ENCODE measurements around the gene TCP11.

Gene TCP11

DNA sequence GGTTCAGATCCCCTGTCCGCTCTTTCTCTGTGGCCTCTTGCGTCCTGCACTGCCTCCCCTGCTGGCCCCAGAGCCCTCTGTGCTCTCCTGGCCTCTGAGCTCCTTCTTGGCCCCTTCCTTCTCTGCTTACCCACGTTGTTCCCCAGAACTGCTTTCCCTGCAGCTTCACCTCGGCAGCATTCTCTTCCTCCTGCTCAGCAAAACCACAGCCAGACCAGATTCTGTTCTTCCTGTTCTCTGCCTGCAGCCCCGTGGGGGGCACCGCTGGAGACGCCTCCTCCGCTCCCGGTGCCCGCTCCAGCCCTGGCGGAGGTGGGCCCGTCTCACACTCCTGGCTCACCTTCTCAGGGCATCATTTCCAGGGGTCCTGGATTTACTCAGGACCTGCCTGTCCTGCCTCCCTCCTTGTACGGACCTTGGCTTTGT is 59.7 kb downstream of the TCP11 start:
- TF ChIP-seq, protein P1, sequence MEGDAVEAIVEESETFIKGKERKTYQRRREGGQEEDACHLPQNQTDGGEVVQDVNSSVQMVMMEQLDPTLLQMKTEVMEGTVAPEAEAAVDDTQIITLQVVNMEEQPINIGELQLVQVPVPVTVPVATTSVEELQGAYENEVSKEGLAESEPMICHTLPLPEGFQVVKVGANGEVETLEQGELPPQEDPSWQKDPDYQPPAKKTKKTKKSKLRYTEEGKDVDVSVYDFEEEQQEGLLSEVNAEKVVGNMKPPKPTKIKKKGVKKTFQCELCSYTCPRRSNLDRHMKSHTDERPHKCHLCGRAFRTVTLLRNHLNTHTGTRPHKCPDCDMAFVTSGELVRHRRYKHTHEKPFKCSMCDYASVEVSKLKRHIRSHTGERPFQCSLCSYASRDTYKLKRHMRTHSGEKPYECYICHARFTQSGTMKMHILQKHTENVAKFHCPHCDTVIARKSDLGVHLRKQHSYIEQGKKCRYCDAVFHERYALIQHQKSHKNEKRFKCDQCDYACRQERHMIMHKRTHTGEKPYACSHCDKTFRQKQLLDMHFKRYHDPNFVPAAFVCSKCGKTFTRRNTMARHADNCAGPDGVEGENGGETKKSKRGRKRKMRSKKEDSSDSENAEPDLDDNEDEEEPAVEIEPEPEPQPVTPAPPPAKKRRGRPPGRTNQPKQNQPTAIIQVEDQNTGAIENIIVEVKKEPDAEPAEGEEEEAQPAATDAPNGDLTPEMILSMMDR (IDR thresholded peaks at IDR 0.05), result no peak
- peak overlapping the region in 1 of 2 donors; percentile 42 for H3K27ac ChIP-seq
- DNase-seq (ENCODE audit: low spot score), result peak; percentile 68
- no peak overlapping the region for H3K4me3 ChIP-seq

DNA sequence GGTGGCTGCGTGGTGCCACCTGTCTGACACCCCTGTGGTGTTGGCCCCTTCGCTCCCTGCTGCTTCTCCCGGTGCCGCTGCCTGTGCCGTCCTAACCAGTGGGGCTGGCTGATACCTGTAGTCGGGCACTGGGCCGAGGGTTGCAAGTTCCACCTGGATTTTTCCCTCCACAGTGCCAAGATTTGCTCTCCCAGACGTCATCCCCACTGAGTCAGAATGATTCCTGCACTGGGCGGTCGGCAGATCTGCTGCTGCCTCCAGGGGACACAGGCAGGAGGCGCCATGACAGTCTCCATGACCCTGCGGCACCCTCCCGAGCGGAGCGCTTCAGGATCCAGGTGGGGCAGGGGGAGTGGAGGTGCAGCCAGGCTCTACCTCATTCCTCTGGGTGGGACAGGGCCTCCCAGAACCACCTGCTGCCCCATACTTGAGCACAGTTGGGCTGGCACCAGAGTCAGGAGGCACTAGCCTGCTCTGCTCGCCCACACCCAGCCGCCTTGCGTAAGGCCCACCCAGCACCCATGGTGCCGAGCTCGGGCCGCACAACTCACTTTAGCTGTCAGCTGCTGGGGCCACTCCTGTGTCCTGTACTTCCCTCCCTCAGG is 60.2 kb downstream of the TCP11 start:
- Histone ChIP-seq H3K4me3 (no peak overlapping the region), H3K27ac (peak overlapping the region in 1 of 2 donors; percentile 42)
- TF ChIP-seq, protein P1 (IDR thresholded peaks at IDR 0.05), result no peak
- peak; percentile 70 for DNase-seq (ENCODE audit: low spot score)

DNA sequence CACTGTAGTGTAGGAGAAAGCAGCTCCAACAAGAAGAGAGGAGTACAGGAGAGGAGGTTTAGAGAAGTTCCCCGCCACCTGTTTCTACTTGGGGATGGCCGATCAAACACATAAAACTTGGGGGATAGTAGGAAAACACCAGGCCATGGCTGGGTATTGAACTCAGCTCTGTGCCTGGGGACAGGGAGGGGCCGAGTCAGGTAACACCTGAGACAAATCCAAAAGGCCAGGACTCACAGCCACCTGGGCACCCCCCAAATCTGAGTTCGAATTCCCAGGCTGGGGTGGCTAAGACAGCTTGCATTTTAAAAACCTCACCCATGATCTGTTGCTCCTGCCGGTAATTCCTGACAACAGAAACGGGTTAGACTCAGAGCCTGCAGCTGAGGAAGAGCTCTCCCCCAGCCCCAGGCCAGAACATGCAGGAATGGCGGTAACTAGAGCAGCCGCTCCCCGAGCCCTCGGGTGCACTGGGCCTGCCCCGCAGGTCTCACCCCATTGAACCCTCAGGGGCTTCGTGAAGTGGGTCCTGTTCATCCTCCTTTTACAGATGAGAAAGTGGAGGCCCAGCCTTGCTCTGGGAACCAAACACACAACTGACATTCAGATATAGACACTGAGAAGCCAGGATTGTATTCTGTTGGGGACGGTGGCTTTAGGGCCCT is 61.0 kb downstream of the TCP11 start:
- TF ChIP-seq, protein P1 (IDR thresholded peaks at IDR 0.05), result no peak
- no peak overlapping the region for H3K27ac ChIP-seq
- no peak overlapping the region for H3K4me3 ChIP-seq
- peak; percentile 52 for DNase-seq (ENCODE audit: low spot score)

DNA sequence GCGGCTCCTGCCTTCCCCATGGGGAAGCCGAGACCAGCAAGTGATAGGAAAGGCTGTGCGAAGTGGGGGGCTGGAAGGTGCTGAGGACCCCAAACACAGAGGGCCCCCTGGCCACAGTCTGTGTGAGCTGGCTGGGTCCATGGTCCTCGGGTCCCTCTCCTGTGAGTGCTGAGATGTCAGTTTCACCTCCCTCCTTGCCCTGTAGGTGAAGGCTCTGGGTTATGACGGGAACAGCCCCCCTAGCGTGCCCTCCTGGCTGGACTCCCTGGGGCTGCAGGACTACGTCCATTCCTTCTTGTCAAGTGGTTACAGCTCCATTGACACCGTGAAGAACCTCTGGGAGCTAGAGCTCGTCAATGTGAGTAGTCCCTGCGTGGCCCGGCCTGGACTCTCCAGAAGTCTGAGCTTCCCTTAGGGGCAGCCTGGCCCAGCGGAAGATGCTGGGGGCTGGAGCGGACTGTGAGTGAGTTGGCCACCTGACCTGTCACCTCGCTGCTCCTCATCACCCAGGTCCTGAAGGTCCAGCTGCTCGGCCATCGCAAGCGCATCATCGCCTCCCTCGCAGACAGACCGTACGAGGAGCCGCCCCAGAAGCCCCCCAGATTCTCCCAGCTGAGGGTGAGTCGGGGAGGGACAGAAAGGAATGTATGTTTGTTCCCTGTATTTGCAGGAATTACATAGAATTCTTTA is 61.7 kb downstream of the TCP11 start:
- peak; percentile 58 for DNase-seq (ENCODE audit: low spot score)
- TF ChIP-seq, protein P1 (IDR thresholded peaks at IDR 0.05), result no peak
- Histone ChIP-seq H3K27ac (no peak overlapping the region), H3K4me3 (no peak overlapping the region)

DNA sequence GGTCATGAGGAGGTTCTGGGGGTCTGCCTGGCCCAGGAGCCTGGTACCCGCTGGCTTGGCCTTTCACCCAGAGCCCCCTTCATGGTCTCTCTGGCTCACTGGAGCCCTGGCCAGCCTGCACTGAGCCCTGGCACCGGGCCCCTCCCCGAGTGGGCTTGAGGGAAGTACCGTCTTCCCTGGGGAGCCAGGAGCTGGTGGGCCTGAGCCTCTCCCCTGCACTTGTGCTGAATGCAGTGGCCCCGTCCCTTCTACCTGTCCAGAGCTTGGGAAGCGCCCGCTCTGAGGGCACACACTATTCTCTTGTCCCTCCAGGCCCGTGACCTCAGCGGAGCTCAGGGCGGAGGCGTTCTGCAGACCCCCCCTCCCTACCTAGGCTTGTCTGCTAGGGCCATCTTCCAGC is 62.2 kb downstream of the TCP11 start:
- no peak for DNase-seq (ENCODE audit: low spot score)
- Histone ChIP-seq H3K4me3 (no peak overlapping the region), H3K27ac (no peak overlapping the region)

DNA sequence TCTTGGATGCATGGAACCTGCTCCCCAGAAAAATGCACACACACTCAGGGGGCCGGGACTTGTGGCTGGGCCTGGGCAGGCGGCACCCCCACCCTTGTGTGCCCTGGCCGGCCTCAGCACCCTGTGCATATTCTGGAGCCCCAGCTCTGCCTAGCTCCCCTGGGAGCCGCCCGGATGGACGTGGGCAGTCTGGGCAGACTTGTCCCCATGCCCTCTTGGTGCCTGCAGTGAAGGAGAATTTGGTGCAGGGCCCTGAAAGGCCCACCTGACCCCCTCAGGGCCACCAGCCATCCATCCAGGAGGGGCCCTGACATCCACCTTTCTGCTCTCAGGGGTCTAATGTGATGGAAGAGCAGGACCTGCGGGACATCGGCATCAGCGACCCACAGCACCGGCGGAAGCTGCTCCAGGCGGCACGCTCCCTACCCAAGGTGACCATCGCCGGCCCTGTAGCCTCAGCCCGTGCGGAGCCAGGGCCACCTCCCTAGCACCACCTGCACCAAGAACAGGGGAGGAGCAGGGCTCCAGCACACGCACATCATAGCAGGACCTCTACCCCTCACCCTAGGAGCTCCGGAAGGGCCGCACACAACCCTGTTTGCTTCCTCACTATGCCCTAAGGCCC is 62.8 kb downstream of the TCP11 start:
- TF ChIP-seq, protein P1 (IDR thresholded peaks at IDR 0.05), result no peak
- DNase-seq (ENCODE audit: low spot score), result no peak
- Histone ChIP-seq H3K4me3 (no peak overlapping the region), H3K27ac (no peak overlapping the region)

More for the DNA sequence above, 62.2 kb downstream of the TCP11 start:
- TF ChIP-seq, protein P1 (IDR thresholded peaks at IDR 0.05), result no peak
